ENCODE results near the gene KAZN.

KAZN gene

GRCh38 chr1:14915356-14916054, 317.0 kb downstream of the KAZN start:
- DNase-seq (ENCODE audit: low spot score): peak; percentile 46

GRCh38 chr1:14919289-14919688, 320.8 kb downstream of the KAZN start:
- no peak for DNase-seq (ENCODE audit: low spot score)

GRCh38 chr1:14919751-14920150, 321.3 kb downstream of the KAZN start:
- DNase-seq (ENCODE audit: low spot score): no peak

GRCh38 chr1:14921057-14921456, 322.6 kb downstream of the KAZN start:
- no peak for DNase-seq (ENCODE audit: low spot score)

- no peak for DNase-seq (ENCODE audit: low spot score)
Measured at GRCh38 chr1:14922942-14923726, 324.6 kb downstream of the KAZN start.

GRCh38 chr1:14923727-14924452, 325.4 kb downstream of the KAZN start:
- DNase-seq (ENCODE audit: low spot score): no peak

GRCh38 chr1:14924455-14925331, 326.2 kb downstream of the KAZN start:
- no peak for DNase-seq (ENCODE audit: low spot score)

GRCh38 chr1:14925336-14926136, 327.1 kb downstream of the KAZN start:
- no peak for DNase-seq (ENCODE audit: low spot score)

GRCh38 chr1:14926229-14926628, 327.7 kb downstream of the KAZN start:
- no peak for DNase-seq (ENCODE audit: low spot score)

- DNase-seq (ENCODE audit: low spot score): no peak
Measured at GRCh38 chr1:14926818-14927575, 328.5 kb downstream of the KAZN start.

- no peak for DNase-seq (ENCODE audit: low spot score)
Measured at GRCh38 chr1:14928412-14928811, 329.9 kb downstream of the KAZN start.

- no peak for DNase-seq (ENCODE audit: low spot score)
Measured at GRCh38 chr1:14928886-14929546, 330.5 kb downstream of the KAZN start.

GRCh38 chr1:14929547-14930246, 331.2 kb downstream of the KAZN start:
- no peak for DNase-seq (ENCODE audit: low spot score)

GRCh38 chr1:14930247-14930965, 331.9 kb downstream of the KAZN start:
- no peak for DNase-seq (ENCODE audit: low spot score)

GRCh38 chr1:14932034-14932638, 333.7 kb downstream of the KAZN start:
- DNase-seq (ENCODE audit: low spot score): no peak

- DNase-seq (ENCODE audit: low spot score): no peak
Measured at GRCh38 chr1:14934867-14935266, 336.4 kb downstream of the KAZN start.

- no peak for DNase-seq (ENCODE audit: low spot score)
Measured at GRCh38 chr1:14936815-14937214, 338.3 kb downstream of the KAZN start.
